K562 (cell line): ENCODE measurements around the gene MAST1. TPM values are rescaled to one million over a fixed set of nuclear protein-coding genes. Genes with fewer than 3 reads are reported as not detected.
"Not testable (repeated sequence)": the region's sequence is repeated elsewhere in the genome, so short reads cannot be mapped to it uniquely, and the experiment has no call there.

Experiments
- ATAC-seq: fragments of 200-7000 bp; cut with Tn5 transposase; 3 replicates; pipeline ENCODE4 v1.9.1; 2020; ENCODE audit warnings: moderate library complexity
- BruUV-seq: library from RNA; stranded (reverse); fragments of 400-500 nt; replicated peaks from 2 replicates; lab custom pipeline; 2021; lab: Mats Ljungman, UMichigan
- CTCF ChIA-PET: fragments of 300-600 bp; formaldehyde crosslinking; extraction: SDS; loops from one replicate; lab custom pipeline; 2021; ENCODE audit warnings: low intra/inter-chr PET ratio; lab: Yijun Ruan, JAX
- POLR2A ChIA-PET: fragments of 300-600, 350-650 bp; sonication (Branson Sonifier 250); formaldehyde crosslinking; extraction: SDS; loops from one replicate; lab custom pipeline; 2021; ENCODE audit warnings: antibody characterized with exemption, inconsistent platforms; lab: Yijun Ruan, JAX
- DNase-seq, 4 experiments: peaks; one replicate each; pipeline versions ENCODE4 v3.0.0 to v3.0.0-alpha.2; 2011 to 2018; ENCODE audit warnings: low spot score in 3 of 4, mixed read lengths in 3 of 4; ENCODE audit errors: extremely low read depth in 1 of 4
- FAIRE-seq: peaks from 2 replicates; lab custom pipeline; 2011; peaks lifted over from hg19 to GRCh38; lab: Jason Lieb, UNC
- H2AFZ ChIP-seq: 2 replicates; pipeline ENCODE4 v1.6.0; 2011; ENCODE audit warnings: low read depth, low read length, control low read depth, inconsistent platforms
- H3K27ac ChIP-seq: fragments of 200-600 bp; 3 replicates; pipeline ENCODE4 v1.8.0; 2011; ENCODE audit warnings: low read depth, mild to moderate bottlenecking, control low read depth, inconsistent platforms, low read length, moderate library complexity, mixed read lengths; ENCODE audit errors: extremely low read depth
- H3K27me3 ChIP-seq, 2 experiments: fragments of 300-600 bp in 1 of 2; 2 replicates in 1 of 2; 3 replicates in 1 of 2; pipeline versions ENCODE4 v1.6.0 to v1.8.0; 2011; ENCODE audit warnings: inconsistent platforms in 2 of 2, low read length in 2 of 2, mild to moderate bottlenecking in 1 of 2, mixed read lengths in 1 of 2, moderate library complexity in 1 of 2; ENCODE audit not compliant: control insufficient read depth in 2 of 2, insufficient read depth in 2 of 2
- H3K36me3 ChIP-seq: fragments of 300-600 bp; 3 replicates; pipeline ENCODE4 v1.8.0; 2011; ENCODE audit warnings: mild to moderate bottlenecking, low read length, inconsistent platforms; ENCODE audit not compliant: control insufficient read depth, insufficient read depth
- H3K4me1 ChIP-seq, 2 experiments: fragments of 200-600 bp in 1 of 2; replicated peaks in 1 of 2; 2 replicates in 1 of 2; 3 replicates in 1 of 2; pipeline versions ENCODE4 v1.5.1 to v1.8.0; 2011; ENCODE audit warnings: inconsistent platforms in 2 of 2, low read length in 2 of 2, mild to moderate bottlenecking in 1 of 2, mixed read lengths in 1 of 2, moderate library complexity in 1 of 2; ENCODE audit not compliant: control insufficient read depth in 2 of 2, insufficient read depth in 2 of 2
- H3K4me2 ChIP-seq: 2 replicates; pipeline ENCODE4 v1.6.1; 2011; ENCODE audit warnings: low read length, control low read depth, inconsistent platforms, mixed read lengths; ENCODE audit not compliant: insufficient read depth
- H3K4me3 ChIP-seq: fragments of 200-600 bp; sonication (generic), shearing (Covaris generic); 2 replicates; pipeline ENCODE4 v1.5.1; 2016; ENCODE audit warnings: control low read depth, inconsistent platforms
- H3K79me2 ChIP-seq: fragments of 200-600 bp; 3 replicates; pipeline ENCODE4 v1.8.0; 2011; ENCODE audit warnings: low read length, inconsistent platforms; ENCODE audit not compliant: control insufficient read depth, insufficient read depth
- H3K9ac ChIP-seq, 2 experiments: 2 replicates each; pipeline versions ENCODE4 v1.6.0 to v1.6.1; 2011; ENCODE audit warnings: low read depth in 2 of 2, low read length in 2 of 2, control low read depth in 1 of 2, inconsistent platforms in 1 of 2, mild to moderate bottlenecking in 1 of 2, mixed read lengths in 1 of 2; ENCODE audit not compliant: insufficient read depth in 1 of 2
- H3K9me1 ChIP-seq: one replicate; pipeline ENCODE4 v1.6.0; 2011; ENCODE audit warnings: inconsistent platforms, mild to moderate bottlenecking, low read length, moderate library complexity; ENCODE audit not compliant: control insufficient read depth, insufficient read depth
- H3K9me3 ChIP-seq: replicated peaks from 2 replicates; pipeline ENCODE4 v1.5.1; 2011; ENCODE audit warnings: low read depth, low read length, inconsistent platforms; ENCODE audit not compliant: control insufficient read depth, insufficient read depth
- H4K20me1 ChIP-seq: replicated peaks from 2 replicates; pipeline ENCODE4 v1.6.1; 2011; ENCODE audit warnings: low read length, inconsistent platforms, mixed read lengths; ENCODE audit not compliant: control insufficient read depth, insufficient read depth
- ARID2 ChIP-seq: fragments of 450-650 bp; IDR thresholded peaks from 2 replicates; pipeline ENCODE4 v1.6.1; 2017; ENCODE audit warnings: antibody characterized with exemption, mild to moderate bottlenecking
- EP400 ChIP-seq: fragments of 450-650 bp; IDR thresholded peaks from 2 replicates; pipeline ENCODE4 v1.6.1; 2017; ENCODE audit warnings: antibody characterized with exemption, mild to moderate bottlenecking, moderate library complexity
- FOXK2 ChIP-seq, 2 experiments: fragments of 450-650 bp; IDR thresholded peaks in 1 of 2; conservative IDR thresholded peaks in 1 of 2; 2 replicates each; pipeline ENCODE4 v1.6.1; 2016; ENCODE audit warnings: low read depth in 2 of 2, mild to moderate bottlenecking in 1 of 2
- HBP1 ChIP-seq: fragments of 450-650 bp; formaldehyde crosslinking; IDR thresholded peaks from 2 replicates; pipeline ENCODE4 v1.4.0; 2022; ENCODE audit warnings: missing genetic modification characterization
- HDAC2 ChIP-seq: fragments of 450-650 bp; IDR thresholded peaks from 2 replicates; pipeline ENCODE4 v1.6.1; 2016; ENCODE audit warnings: mild to moderate bottlenecking
- LARP7 ChIP-seq: fragments of 450-650 bp; IDR thresholded peaks from 2 replicates; pipeline ENCODE4 v1.6.1; 2016
- MCM7 ChIP-seq, 2 experiments: fragments of 450-650 bp; IDR thresholded peaks; 2 replicates each; pipeline ENCODE4 v1.6.1; 2016 to 2018
- MEF2D ChIP-seq: conservative IDR thresholded peaks from 2 replicates; pipeline ENCODE4 v1.6.1; 2016; ENCODE audit warnings: low read depth, missing genetic modification characterization, missing compliant biosample characterization
- MIER1 ChIP-seq: fragments of 450-650 bp; IDR thresholded peaks from 2 replicates; pipeline ENCODE4 v1.6.1; 2016; ENCODE audit warnings: antibody characterized with exemption, mild to moderate bottlenecking, low read depth
- PBX2 ChIP-seq, 2 experiments: IDR thresholded peaks in 1 of 2; conservative IDR thresholded peaks in 1 of 2; 2 replicates each; pipeline ENCODE4 v1.6.1; 2016; ENCODE audit warnings: low read depth in 2 of 2, mild to moderate bottlenecking in 1 of 2, missing compliant biosample characterization in 1 of 2, missing genetic modification characterization in 1 of 2, moderate library complexity in 1 of 2
- PHB2 ChIP-seq: fragments of 450-650 bp; IDR thresholded peaks from 2 replicates; pipeline ENCODE4 v1.6.1; 2017; ENCODE audit warnings: low read depth
- POLR2B ChIP-seq: fragments of 450-650 bp; IDR thresholded peaks from 2 replicates; pipeline ENCODE4 v1.6.1; 2018; ENCODE audit warnings: low read depth; ENCODE audit not compliant: partially characterized antibody
- SMARCA4 ChIP-seq: fragments of 450-650 bp; IDR thresholded peaks from 2 replicates; pipeline ENCODE4 v1.6.1; 2016
- TRIM25 ChIP-seq: fragments of 450-650 bp; IDR thresholded peaks from 2 replicates; pipeline ENCODE4 v1.7.0; 2016; ENCODE audit warnings: borderline replicate concordance
- ZBTB2 ChIP-seq: fragments of 450-650 bp; IDR thresholded peaks from 2 replicates; pipeline ENCODE4 v1.6.1; 2016; ENCODE audit warnings: antibody characterized with exemption
- WGBS: fragments of 100-300 bp; shearing (Covaris generic); methylation state at CpG from one replicate; pipeline ENCODE4 v1.1.6; 2016; ENCODE audit warnings: low coverage, mixed read lengths; ENCODE audit not compliant: insufficient coverage; ENCODE audit errors: missing lambda C conversion rate; 5-methylcytosine and 5-hydroxymethylcytosine counted together
- in situ Hi-C: fragments of 300-500 bp; cut with MboI; formaldehyde crosslinking; loops from 4 replicates; pipeline ENCODE4 v1.15.0; 2018; ENCODE audit warnings: inconsistent platforms, mixed read lengths
- intact Hi-C: fragments of 100-400 bp; cut with micrococcal nuclease; formaldehyde crosslinking; loops from 2 replicates; pipeline ENCODE4 v1.14.2; 2022
- polyA plus RNA-seq, 8 experiments: library from polyadenylated mRNA; depleted of rRNA in 4 of 8; stranded (reverse) in 5 of 8; unstranded in 3 of 8; fragments of >200 nt; fragmentation: Nextera tagmentation in 2 of 8; fragmentation: Illumina TruSeq in 1 of 8; extraction: Ambion mirVana in 2 of 8; extraction: Trizol in 1 of 8; gene quantifications; 2 replicates each; pipeline versions ENCODE4 v1.2.1 to v1.2.3, GENCODE V29; 2011 to 2014; ENCODE audit warnings: inconsistent platforms in 1 of 8, missing spikeins in 1 of 8
- total RNA-seq, 7 experiments: library from RNA; depleted of rRNA in 6 of 7; stranded (reverse); fragments of >200 nt in 6 of 7; fragmentation: Illumina TruSeq in 2 of 7; extraction: Trizol in 2 of 7; gene quantifications; 2 replicates each; pipeline versions ENCODE4 v1.2.1 to v1.2.3, GENCODE V29; 2011 to 2021; ENCODE audit warnings: low replicate concordance in 1 of 7

MAST1 gene
- total and polyA plus RNA-seq, 9 of the 15 experiments (the other 6 are each of a cell fraction or from before 2014, with no cell fraction given) = 0.48 to 10.3 (median 3.9) TPM

GRCh38 chr19:12890299-12890786, 52.0 kb downstream of the MAST1 start:
- DNase-seq; CTCF ChIA-PET; ATAC-seq; H3K9me3 ChIP-seq; H3K9me1 ChIP-seq; H3K27me3 ChIP-seq; H4K20me1 ChIP-seq; in situ Hi-C loops; BruUV-seq; FAIRE-seq; intact Hi-C loops; TF ChIP-seq PBX2 (CRISPR knock-in tag; IDR thresholded peaks at IDR 0.05; ENCODE audit: low read depth): not testable (repeated sequence)
- 12% methylated on average over 8 of the region's 10 CpGs for WGBS
- H3K36me3 ChIP-seq = peaks cover 28% of the 10 kb centered on the region; the same call in 2 of the 3 replicates
- peaks cover 44% of the 10 kb centered on the region for H3K79me2 ChIP-seq
- peak overlapping the region; percentile 52; the same call in 2 of the 3 replicates for H3K27ac ChIP-seq
- peaks cover 15 to 56% of the 10 kb centered on the region in 2 experiments; a peak in 4 of 5 replicates for H3K4me1 ChIP-seq
- peak overlapping the region; percentile 88 for H3K4me3 ChIP-seq
- peak overlapping the region; percentile 34 for H2AFZ ChIP-seq
- POLR2A ChIA-PET = interaction anchor here (0.6 to 1.9 kb wide), 15 partner anchors 9 to 106 kb away, joined by 3 to 8 read pairs (median 4); partner anchors contain the start of genes DNASE2 and SYCE2
- peak overlapping the region; percentile 33 to 47; a peak in 3 of 4 replicates for H3K9ac ChIP-seq
- peak overlapping the region; percentile 86 for H3K4me2 ChIP-seq
- 0 out of 2 replicates have a peak, but pooled peaks have one; percentile 57 for TF ChIP-seq MIER1
- peak; percentile 44; the same call in 1 of the 2 replicates for TF ChIP-seq SMARCA4
- TF ChIP-seq HDAC2 = peak; percentile 8
- 0 out of 2 replicates have a peak, but pooled peaks have one; percentile 5 for TF ChIP-seq PBX2 (tag; conservative IDR thresholded peaks at IDR 0.05; ENCODE audit: low read depth)
- TF ChIP-seq MCM7 (IDR thresholded peaks at IDR 0.05) = peak in 1 of 2 experiments; percentile 68; a peak in 1 of 4 replicates
- peak; percentile 93 for TF ChIP-seq HBP1
- peak; percentile 91; the same call in 1 of the 2 replicates for TF ChIP-seq TRIM25
- TF ChIP-seq FOXK2 (conservative IDR thresholded peaks at IDR 0.05 in 1 of 2, IDR thresholded peaks at IDR 0.05 in 1 of 2; ENCODE audit: low read depth in 2 of 2) = peak in 1 of 2 experiments; percentile 81
- peak; percentile 70; the same call in 1 of the 2 replicates for TF ChIP-seq ZBTB2
- peak; percentile 77 for TF ChIP-seq EP400
- TF ChIP-seq LARP7 = peak; percentile 98
- peak; percentile 71; the same call in 1 of the 2 replicates for TF ChIP-seq PHB2
- TF ChIP-seq POLR2B = peak; percentile 66
- 0 out of 2 replicates have a peak, but pooled peaks have one; percentile 49 for TF ChIP-seq MEF2D
- peak; percentile 76 for TF ChIP-seq ARID2
